WERI-Rb-1 (cell line): ENCODE measurements around the gene CCZ1.
A peak's percentile ranks its signal among the peaks of the same experiment; 100 is the strongest.
"Not testable (repeated sequence)": the region's sequence is repeated elsewhere in the genome, so short reads cannot be mapped to it uniquely, and the experiment has no call there.

ENCODE experiments used
- DNase-seq: peaks from one replicate; pipeline ENCODE4 v3.0.0-alpha.2; 2020
- H3K27ac ChIP-seq: fragments of 250-450 bp; sonication (Bioruptor Pico); 2 replicates; pipeline ENCODE4 v1.5.1; 2020; ENCODE audit warnings: mild to moderate bottlenecking, moderate library complexity
- H3K27me3 ChIP-seq: fragments of 250-450 bp; sonication (Bioruptor Pico); 2 replicates; pipeline ENCODE4 v1.5.1; 2021; ENCODE audit warnings: mild to moderate bottlenecking, low read depth, moderate library complexity; ENCODE audit not compliant: insufficient read depth, severe bottlenecking
- H3K36me3 ChIP-seq: fragments of 250-450 bp; sonication (Bioruptor Pico); 2 replicates; pipeline ENCODE4 v1.5.1; 2020; ENCODE audit warnings: mild to moderate bottlenecking, moderate library complexity
- H3K4me3 ChIP-seq: 2 replicates; pipeline ENCODE4 v1.5.1; 2011; ENCODE audit warnings: low read depth, mild to moderate bottlenecking, control low read depth, low read length
- H3K9me3 ChIP-seq: fragments of 250-450 bp; sonication (Bioruptor Pico); 2 replicates; pipeline ENCODE4 v1.5.1; 2021; ENCODE audit warnings: mild to moderate bottlenecking, moderate library complexity; ENCODE audit not compliant: severe bottlenecking
- CTCF ChIP-seq: IDR thresholded peaks from 2 replicates; pipeline ENCODE4 v1.5.1; 2011; ENCODE audit warnings: low read depth, mild to moderate bottlenecking, control low read depth, inconsistent platforms, low read length

The CCZ1 gene

GRCh38 chr7:5892498-5892897 lies 6.0 kb upstream of the CCZ1 start:
- Histone ChIP-seq H3K27ac (no peak overlapping the region), H3K9me3 (no peaks in the 10 kb centered on the region), H3K4me3 (no peak overlapping the region), H3K27me3 (no peaks in the 10 kb centered on the region), H3K36me3 (no peaks in the 10 kb centered on the region)
- TF ChIP-seq CTCF: no peak
- no peak for DNase-seq

GRCh38 chr7:5897369-5897919 lies 1.1 kb upstream of the CCZ1 start:
- H3K9me3 ChIP-seq, H3K27ac ChIP-seq, DNase-seq, H3K4me3 ChIP-seq, H3K27me3 ChIP-seq, H3K36me3 ChIP-seq: not testable (repeated sequence)

- H3K27ac ChIP-seq, DNase-seq, H3K4me3 ChIP-seq, H3K36me3 ChIP-seq, H3K9me3 ChIP-seq, H3K27me3 ChIP-seq: not testable (repeated sequence)
Observed at GRCh38 chr7:5903002-5903401, 4.5 kb downstream of the CCZ1 start.

- not testable (repeated sequence) for H3K27me3 ChIP-seq, H3K36me3 ChIP-seq, H3K4me3 ChIP-seq, H3K9me3 ChIP-seq, H3K27ac ChIP-seq, DNase-seq
Observed at GRCh38 chr7:5904726-5905125, 6.2 kb downstream of the CCZ1 start.

GRCh38 chr7:5908835-5909234 lies 10.3 kb downstream of the CCZ1 start:
- not testable (repeated sequence) for H3K27ac ChIP-seq, H3K36me3 ChIP-seq, H3K9me3 ChIP-seq, H3K4me3 ChIP-seq, H3K27me3 ChIP-seq, DNase-seq

GRCh38 chr7:5916529-5916928 lies 18.0 kb downstream of the CCZ1 start:
- not testable (repeated sequence) for DNase-seq, H3K27ac ChIP-seq, H3K36me3 ChIP-seq, H3K9me3 ChIP-seq, H3K27me3 ChIP-seq, H3K4me3 ChIP-seq

GRCh38 chr7:5924180-5924579 lies 25.6 kb downstream of the CCZ1 start:
- H3K4me3 ChIP-seq, H3K27ac ChIP-seq, H3K36me3 ChIP-seq, H3K27me3 ChIP-seq, H3K9me3 ChIP-seq, DNase-seq: not testable (repeated sequence)

- H3K27me3 ChIP-seq, H3K4me3 ChIP-seq, H3K9me3 ChIP-seq, H3K36me3 ChIP-seq, H3K27ac ChIP-seq, DNase-seq: not testable (repeated sequence)
Observed at GRCh38 chr7:5924630-5925029, 26.1 kb downstream of the CCZ1 start.

GRCh38 chr7:5926263-5926870 lies 27.8 kb downstream of the CCZ1 start:
- not testable (repeated sequence) for H3K27me3 ChIP-seq, H3K4me3 ChIP-seq, H3K36me3 ChIP-seq, DNase-seq, H3K9me3 ChIP-seq, H3K27ac ChIP-seq

- not testable (repeated sequence) for H3K9me3 ChIP-seq, H3K4me3 ChIP-seq, H3K27me3 ChIP-seq, H3K36me3 ChIP-seq, DNase-seq, H3K27ac ChIP-seq
Observed at GRCh38 chr7:5930290-5930689, 31.8 kb downstream of the CCZ1 start.

- H3K27ac ChIP-seq, H3K36me3 ChIP-seq, H3K27me3 ChIP-seq, DNase-seq, H3K4me3 ChIP-seq, H3K9me3 ChIP-seq: not testable (repeated sequence)
Observed at GRCh38 chr7:5931250-5931649, 32.7 kb downstream of the CCZ1 start.

GRCh38 chr7:5931905-5932644 lies 33.5 kb downstream of the CCZ1 start:
- H3K27me3 ChIP-seq, DNase-seq, H3K4me3 ChIP-seq, H3K9me3 ChIP-seq, H3K36me3 ChIP-seq, H3K27ac ChIP-seq: not testable (repeated sequence)

GRCh38 chr7:5934945-5935450 lies 36.5 kb downstream of the CCZ1 start:
- not testable (repeated sequence) for H3K4me3 ChIP-seq, H3K27ac ChIP-seq, H3K9me3 ChIP-seq, H3K36me3 ChIP-seq, DNase-seq, H3K27me3 ChIP-seq

- H3K9me3 ChIP-seq, H3K27ac ChIP-seq, H3K4me3 ChIP-seq, H3K27me3 ChIP-seq, H3K36me3 ChIP-seq: not testable (repeated sequence)
- peak; percentile 6 for DNase-seq
Observed at GRCh38 chr7:5963205-5963604, 64.7 kb downstream of the CCZ1 start.
